GM21619 (cell line): Measurements from ENCODE around the gene KRT79.

Source experiments
- ATAC-seq: cut with Tn5 transposase; IDR thresholded peaks from one replicate; pipeline ENCODE4 v1.9.1; 2021; ENCODE audit not compliant: unreplicated experiment

KRT79 gene

GRCh38 chr12:52820521-52820920, 13.6 kb downstream of the KRT79 start:
- no peak for ATAC-seq

DNA sequence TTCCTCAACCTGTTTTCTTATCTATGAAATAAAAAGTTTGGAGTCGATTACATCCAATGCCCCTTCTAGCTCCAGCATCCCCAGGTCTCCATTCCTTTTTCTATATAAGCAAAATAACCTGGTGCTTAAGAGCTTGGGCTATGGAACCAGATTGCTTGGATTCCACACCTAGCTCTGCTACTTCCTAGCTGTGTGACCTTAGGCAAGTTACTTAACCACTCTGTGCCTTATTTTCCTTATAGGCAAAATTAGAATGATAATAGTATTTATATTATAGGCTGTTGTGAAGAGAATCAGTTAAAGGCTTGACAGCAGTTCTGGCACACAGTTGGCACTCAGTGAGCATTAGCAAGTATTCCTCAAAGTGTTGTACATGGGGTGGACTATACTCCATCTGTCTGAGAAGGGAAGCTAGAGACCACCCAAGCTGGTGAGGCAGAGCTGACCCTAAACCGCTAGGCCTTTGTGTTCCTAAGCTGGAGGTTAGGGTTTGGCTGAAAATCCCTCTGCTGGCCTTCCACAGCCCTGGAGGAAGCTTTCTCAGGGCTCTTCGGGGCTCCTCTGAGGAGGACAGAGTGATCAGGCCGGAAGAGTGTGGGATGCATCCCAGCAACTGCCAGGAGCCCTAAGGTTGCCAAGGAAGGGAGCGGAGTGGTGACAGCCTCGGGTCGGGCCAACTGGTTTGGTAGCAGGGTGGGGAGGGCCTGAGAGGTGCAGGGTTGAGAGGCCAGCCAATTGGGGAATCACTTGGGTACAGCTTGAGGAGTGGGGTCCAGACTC, 14.2 kb downstream of the KRT79 start:
- no peak for ATAC-seq

- no peak for ATAC-seq
These were observed 15.2 kb downstream of the KRT79 start for GRCh38 chr12:52818887-52819420.

GRCh38 chr12:52818388-52818787, 15.7 kb downstream of the KRT79 start:
- ATAC-seq: no peak

GRCh38 chr12:52817699-52818238, 16.3 kb downstream of the KRT79 start:
- no peak for ATAC-seq

DNA sequence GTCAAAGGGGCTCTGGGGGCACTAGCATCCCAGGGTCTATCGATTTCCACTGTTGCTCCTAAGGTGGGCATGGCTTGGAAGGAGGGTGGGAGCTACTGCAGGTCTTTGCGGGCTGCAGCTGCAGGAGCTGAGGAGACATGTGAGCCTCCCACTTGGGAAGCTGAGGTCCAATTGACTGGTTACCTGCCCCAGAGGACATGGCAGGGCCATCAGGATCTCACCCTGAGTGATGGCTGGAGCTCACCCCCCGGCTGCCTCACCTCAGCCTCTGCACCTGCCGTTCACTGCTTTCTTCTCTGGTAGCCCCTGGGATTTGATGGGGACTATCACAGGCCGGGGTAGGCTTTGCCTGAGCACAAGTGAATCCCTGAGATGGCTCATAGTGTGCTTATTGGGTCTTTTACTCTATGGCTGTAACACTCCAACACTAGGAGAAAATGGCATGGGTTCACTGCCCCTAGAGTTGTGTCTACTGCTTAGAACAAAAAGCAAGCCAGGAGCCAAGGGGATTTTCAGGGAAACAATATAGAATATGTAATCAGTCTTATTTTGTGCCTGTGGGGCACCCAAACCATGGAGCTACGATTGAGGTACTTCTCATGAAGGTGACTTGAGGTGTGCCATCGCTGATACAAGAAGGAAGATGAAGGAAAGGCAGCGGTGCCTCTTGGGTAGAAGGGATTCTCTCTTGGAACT, 17.0 kb downstream of the KRT79 start:
- ATAC-seq: no peak

GRCh38 chr12:52815676-52816588, 18.2 kb downstream of the KRT79 start:
- ATAC-seq: no peak

GRCh38 chr12:52815161-52815560, 18.9 kb downstream of the KRT79 start:
- ATAC-seq: no peak

DNA sequence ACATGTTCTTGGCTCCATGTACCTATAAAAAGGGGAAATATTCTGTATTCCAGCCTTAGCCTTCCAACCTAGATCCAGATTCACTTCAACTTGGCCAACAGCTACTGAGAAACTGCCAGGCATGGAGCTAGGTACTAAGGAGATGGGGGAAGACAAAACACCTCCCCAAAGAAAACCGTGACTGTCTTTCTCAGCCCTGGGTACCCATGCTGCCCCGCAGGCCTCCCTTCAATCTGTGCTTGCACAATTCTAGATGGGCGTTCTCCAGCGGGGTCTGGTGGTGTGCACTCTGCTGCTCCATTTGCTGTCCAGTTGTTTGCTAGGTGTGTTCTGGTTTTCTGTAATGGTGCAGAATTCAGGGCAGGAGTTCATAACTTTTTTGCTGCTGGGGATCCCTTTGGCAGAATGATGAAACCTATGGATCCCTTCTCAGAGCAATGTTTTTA, 19.4 kb downstream of the KRT79 start:
- no peak for ATAC-seq

- no peak for ATAC-seq
These were observed 20.0 kb downstream of the KRT79 start, which contains the start of gene KRT4 for GRCh38 chr12:52813885-52814709. KRT4 (minus strand) TSS chr12:52814116; CDS start chr12:52814058, 58 bp downstream.

DNA sequence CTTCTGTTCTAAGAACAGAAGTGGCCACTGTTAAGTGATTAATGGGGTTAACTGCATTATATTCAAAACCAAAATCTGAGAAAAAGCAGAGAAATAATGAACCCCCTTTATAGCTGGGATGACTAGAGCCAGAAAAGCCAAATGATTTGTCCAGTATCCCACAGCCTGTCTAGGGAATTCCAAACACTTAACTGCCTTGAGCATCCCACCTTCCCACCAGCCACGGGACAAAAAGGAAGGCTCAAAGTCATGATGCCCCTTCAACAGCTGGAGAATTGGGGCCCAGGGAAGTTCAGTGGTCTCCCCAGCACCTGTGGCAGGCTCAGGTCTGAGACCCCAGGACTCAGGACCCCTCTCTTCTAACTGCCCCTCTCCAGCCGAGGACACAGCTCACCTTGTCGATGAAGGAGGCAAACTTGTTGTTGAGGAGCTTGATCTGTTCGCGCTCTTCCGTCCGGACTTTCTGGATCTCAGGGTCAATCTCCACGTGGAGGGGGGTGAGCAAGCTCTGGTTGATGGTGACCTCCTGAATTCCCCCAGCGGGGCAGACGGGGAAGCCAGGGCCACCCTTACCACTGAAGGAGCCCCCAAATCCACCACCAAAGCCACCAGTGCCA, 20.8 kb downstream of the KRT79 start:
- no peak for ATAC-seq

DNA sequence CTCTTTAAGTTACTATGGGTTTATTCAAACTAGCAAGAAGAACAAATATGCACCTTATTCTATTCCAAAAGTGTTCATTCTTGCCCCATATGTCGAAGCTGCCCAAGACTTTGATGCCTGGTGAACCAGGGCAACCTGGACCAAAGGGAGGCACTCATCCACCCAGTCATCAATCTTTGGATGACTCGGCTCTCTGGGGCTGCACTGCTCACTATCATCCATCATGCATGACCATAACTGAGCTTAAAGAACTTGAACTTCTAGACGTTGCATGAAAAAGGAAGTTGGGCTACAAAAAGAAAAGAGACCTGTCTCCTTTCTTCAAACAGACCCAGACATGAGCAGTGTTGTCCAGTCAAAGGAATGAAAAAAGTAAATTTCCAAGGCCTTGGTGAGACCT, 21.4 kb downstream of the KRT79 start:
- ATAC-seq: no peak

DNA sequence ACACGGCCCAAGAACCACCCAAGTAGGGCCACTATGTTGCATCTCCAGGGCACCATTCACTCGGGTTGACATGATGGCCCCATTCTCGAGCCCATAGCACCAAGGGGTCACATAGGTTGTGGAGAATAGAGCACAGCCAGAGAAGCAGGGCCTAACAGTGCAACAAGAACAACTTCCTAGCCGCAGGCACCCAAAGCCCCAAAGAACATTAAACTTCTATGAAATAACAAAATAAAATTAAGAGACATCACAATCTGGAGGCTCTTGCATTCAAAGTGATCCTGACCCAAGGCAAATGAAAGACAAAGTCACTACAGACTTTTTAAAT, 22.1 kb downstream of the KRT79 start:
- no peak for ATAC-seq

GRCh38 chr12:52811191-52812072, 22.7 kb downstream of the KRT79 start:
- no peak for ATAC-seq

DNA sequence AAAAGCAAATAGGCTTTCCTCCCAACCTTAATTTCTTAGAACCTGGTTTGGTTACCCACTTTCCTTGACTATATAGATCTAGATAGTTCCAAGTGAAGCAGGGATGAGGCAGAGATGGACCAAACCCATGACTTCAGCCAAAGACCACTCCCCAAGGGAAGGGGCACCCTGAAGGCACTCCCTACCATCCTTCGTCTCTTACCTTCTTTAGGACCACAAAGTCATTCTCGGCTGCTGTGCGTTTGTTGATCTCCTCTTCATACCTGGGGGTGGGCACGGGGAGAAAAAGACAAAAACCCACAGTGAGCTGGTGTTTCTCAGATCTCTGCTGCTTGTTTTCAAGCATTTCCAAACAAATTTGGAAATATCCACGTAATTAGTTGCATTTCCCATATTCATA, 23.6 kb downstream of the KRT79 start:
- no peak for ATAC-seq

DNA sequence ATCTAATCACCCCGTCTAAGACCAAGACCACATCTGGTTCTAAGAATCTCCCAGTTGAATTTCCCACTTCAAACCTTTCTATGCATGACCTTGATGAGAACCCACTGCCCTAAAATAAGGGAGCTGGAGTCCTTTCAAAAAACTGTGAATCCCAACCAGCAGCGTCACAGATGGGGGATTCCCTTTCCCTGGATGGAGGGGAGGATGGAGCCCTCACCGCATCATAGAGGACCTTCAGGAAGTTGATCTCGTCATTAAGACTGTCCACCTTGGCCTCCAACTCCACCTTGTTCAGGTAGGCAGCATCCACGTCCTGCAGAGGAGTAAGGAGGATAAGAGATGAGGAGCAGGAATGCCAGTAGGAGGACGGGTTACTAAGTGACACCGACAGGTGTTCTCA, 24.9 kb downstream of the KRT79 start:
- ATAC-seq: no peak

DNA sequence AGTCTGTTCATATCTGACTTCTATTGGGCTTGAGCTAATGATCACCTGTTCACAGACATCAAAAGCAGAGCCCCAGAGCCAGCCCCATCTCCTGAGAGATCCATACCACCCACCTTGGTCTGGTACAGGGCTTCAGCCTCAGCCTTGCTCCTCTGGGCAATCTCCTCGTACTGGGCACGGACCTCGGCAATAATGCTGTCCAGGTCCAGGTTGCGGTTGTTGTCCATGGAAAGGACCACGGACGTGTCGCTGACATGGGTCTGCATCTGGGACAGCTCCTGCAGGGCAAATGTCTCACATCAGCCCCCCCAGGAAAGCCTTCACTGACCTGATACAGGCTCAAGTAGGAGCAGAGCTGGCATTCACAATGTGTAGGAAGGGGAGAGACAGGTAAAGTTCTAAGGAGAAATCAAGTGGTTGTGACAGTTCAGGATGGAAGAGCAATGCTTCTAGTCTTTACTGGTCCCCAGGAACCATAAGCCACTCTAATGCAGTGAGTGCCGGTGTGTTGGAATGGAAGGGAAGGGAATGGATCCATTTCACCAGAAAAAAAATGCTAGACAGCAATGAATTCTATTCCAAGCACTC, 25.4 kb downstream of the KRT79 start:
- ATAC-seq: no peak
